ENCODE data around the gene LACTBL1.

LACTBL1 gene

DNA sequence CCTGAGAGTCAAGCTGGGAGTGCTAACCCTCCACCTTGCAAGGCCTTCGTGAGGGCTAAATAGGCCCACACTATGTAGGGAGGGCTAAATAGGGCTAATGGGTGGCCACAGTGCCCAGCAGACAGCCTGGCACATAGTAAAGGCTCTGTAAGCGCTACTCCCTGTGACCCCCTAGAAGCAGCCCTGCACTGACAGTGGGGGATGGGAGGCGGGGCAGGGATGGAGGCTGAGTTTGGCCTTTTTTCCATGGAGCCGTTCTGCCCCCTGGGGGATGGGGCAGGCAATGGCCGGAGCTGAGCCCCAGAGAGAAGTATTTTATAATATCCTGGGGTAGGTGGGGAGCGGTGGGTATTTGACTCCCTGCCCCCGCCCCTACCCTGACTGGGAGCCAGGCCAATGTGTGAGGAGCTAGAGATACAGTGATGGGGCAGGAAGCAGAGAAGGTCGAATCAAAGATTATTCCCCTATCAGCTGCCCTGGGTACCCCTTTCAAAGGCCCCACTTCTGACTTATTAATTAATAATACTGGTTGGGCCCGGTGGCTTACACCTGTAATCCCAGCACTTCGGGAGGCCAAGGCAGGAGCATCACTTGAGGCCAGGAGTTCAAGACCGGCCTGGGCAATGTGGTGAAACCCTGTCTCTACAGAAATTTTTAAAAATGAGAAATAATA is 42.3 kb downstream of the LACTBL1 start:
- H3K9me2 ChIP-seq (replicated peaks; ENCODE audit: insufficient read depth, low read length): no peaks in the 10 kb centered on the region
- no peaks in the 10 kb centered on the region for H3F3A ChIP-seq (ENCODE audit: insufficient read depth)
- no peaks in the 10 kb centered on the region for H3K79me2 ChIP-seq (ENCODE audit: insufficient read depth, low read length)
- no peak overlapping the region for H3K27ac ChIP-seq (ENCODE audit: low read depth, low read length)
- no peak overlapping the region for H3K4me2 ChIP-seq (ENCODE audit: low read depth, low read length, poor library complexity, severe bottlenecking)
- no peaks in the 10 kb centered on the region for H3K36me3 ChIP-seq (ENCODE audit: low read length)
- H3K4me3 ChIP-seq (ENCODE audit: insufficient read depth, low read length, poor library complexity, severe bottlenecking): no peak overlapping the region
- TF ChIP-seq, protein P1, sequence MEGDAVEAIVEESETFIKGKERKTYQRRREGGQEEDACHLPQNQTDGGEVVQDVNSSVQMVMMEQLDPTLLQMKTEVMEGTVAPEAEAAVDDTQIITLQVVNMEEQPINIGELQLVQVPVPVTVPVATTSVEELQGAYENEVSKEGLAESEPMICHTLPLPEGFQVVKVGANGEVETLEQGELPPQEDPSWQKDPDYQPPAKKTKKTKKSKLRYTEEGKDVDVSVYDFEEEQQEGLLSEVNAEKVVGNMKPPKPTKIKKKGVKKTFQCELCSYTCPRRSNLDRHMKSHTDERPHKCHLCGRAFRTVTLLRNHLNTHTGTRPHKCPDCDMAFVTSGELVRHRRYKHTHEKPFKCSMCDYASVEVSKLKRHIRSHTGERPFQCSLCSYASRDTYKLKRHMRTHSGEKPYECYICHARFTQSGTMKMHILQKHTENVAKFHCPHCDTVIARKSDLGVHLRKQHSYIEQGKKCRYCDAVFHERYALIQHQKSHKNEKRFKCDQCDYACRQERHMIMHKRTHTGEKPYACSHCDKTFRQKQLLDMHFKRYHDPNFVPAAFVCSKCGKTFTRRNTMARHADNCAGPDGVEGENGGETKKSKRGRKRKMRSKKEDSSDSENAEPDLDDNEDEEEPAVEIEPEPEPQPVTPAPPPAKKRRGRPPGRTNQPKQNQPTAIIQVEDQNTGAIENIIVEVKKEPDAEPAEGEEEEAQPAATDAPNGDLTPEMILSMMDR (IDR thresholded peaks at IDR 0.05; ENCODE audit: insufficient read depth, low read length, poor library complexity, severe bottlenecking): peak; percentile 61
- TF ChIP-seq EZH2phosphoT487 (conservative IDR thresholded peaks at IDR 0.05; ENCODE audit: low read length): no peak
- no peaks in the 10 kb centered on the region for H4K20me1 ChIP-seq (ENCODE audit: low read depth, low read length)
- H3K9ac ChIP-seq (ENCODE audit: low read length): no peak overlapping the region
- H2AFZ ChIP-seq (ENCODE audit: low read depth, low read length, severe bottlenecking): no peak overlapping the region
- no peaks in the 10 kb centered on the region for H3K27me3 ChIP-seq (ENCODE audit: low read length)
- no peaks in the 10 kb centered on the region for H3K9me3 ChIP-seq (ENCODE audit: insufficient read depth, low read length)

DNA sequence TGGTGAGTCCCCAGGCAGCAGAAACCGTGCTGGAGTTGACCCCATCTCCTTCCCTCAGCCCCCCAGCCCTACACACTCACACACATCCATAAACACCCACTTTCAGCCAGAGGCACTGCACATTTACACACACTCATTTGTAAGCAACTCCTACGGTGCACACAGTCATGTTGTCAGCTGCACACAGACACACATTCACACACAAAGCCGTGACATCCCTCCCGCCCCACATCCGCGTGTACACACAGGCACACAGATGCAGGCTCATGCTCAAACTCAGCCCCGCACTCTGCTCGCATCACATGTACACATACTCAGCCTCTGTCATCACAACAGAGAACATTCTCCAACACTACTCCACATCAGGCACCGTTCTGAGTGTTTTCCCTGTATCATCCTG is 47.6 kb downstream of the LACTBL1 start:
- TF ChIP-seq, protein P1 (IDR thresholded peaks at IDR 0.05; ENCODE audit: insufficient read depth, low read length, poor library complexity, severe bottlenecking): no peak
- no peak for TF ChIP-seq EZH2phosphoT487 (conservative IDR thresholded peaks at IDR 0.05; ENCODE audit: low read length)
- no peak overlapping the region for H3K27ac ChIP-seq (ENCODE audit: low read depth, low read length)
- H3F3A ChIP-seq (ENCODE audit: insufficient read depth): no peaks in the 10 kb centered on the region
- no peak overlapping the region for H3K4me3 ChIP-seq (ENCODE audit: insufficient read depth, low read length, poor library complexity, severe bottlenecking)
- H3K4me2 ChIP-seq (ENCODE audit: low read depth, low read length, poor library complexity, severe bottlenecking): no peak overlapping the region
- H2AFZ ChIP-seq (ENCODE audit: low read depth, low read length, severe bottlenecking): no peak overlapping the region
- H3K9me2 ChIP-seq (replicated peaks; ENCODE audit: insufficient read depth, low read length): no peaks in the 10 kb centered on the region
- no peaks in the 10 kb centered on the region for H3K79me2 ChIP-seq (ENCODE audit: insufficient read depth, low read length)
- no peaks in the 10 kb centered on the region for H3K27me3 ChIP-seq (ENCODE audit: low read length)
- no peaks in the 10 kb centered on the region for H3K36me3 ChIP-seq (ENCODE audit: low read length)
- no peaks in the 10 kb centered on the region for H3K9me3 ChIP-seq (ENCODE audit: insufficient read depth, low read length)
- H4K20me1 ChIP-seq (ENCODE audit: low read depth, low read length): no peaks in the 10 kb centered on the region
- H3K9ac ChIP-seq (ENCODE audit: low read length): no peak overlapping the region

DNA sequence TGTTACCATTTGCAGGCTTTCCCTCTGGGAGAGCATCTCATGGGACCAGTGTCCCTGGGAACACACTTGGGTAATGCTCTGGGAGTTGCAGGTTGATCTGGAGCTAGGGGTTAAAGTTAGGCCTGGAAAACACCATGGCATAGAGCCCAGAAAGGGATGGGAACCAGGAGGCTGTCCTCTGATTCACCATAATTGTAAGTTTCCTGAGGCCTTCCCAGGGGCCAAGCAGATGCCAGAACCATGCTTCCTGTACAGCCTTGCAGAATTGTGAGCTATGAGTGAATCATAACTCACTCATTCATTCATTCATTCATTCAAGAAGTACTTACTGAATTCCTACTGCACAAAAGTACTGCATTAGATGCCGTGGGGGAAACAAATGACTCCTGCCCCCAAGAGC is 50.0 kb downstream of the LACTBL1 start:
- Histone ChIP-seq H3K27ac (ENCODE audit: low read depth, low read length) (no peak overlapping the region), H3K36me3 (ENCODE audit: low read length) (no peaks in the 10 kb centered on the region), H3F3A (ENCODE audit: insufficient read depth) (no peaks in the 10 kb centered on the region), H3K4me2 (ENCODE audit: low read depth, low read length, poor library complexity, severe bottlenecking) (no peak overlapping the region), H3K9me2 (replicated peaks; ENCODE audit: insufficient read depth, low read length) (no peaks in the 10 kb centered on the region), H3K79me2 (ENCODE audit: insufficient read depth, low read length) (no peaks in the 10 kb centered on the region), H2AFZ (ENCODE audit: low read depth, low read length, severe bottlenecking) (no peak overlapping the region), H3K27me3 (ENCODE audit: low read length) (no peaks in the 10 kb centered on the region), H4K20me1 (ENCODE audit: low read depth, low read length) (no peaks in the 10 kb centered on the region), H3K4me3 (ENCODE audit: insufficient read depth, low read length, poor library complexity, severe bottlenecking) (no peak overlapping the region), H3K9ac (ENCODE audit: low read length) (no peak overlapping the region), H3K9me3 (ENCODE audit: insufficient read depth, low read length) (no peaks in the 10 kb centered on the region)
- TF ChIP-seq, protein P1 (IDR thresholded peaks at IDR 0.05; ENCODE audit: insufficient read depth, low read length, poor library complexity, severe bottlenecking): no peak
- no peak for TF ChIP-seq EZH2phosphoT487 (conservative IDR thresholded peaks at IDR 0.05; ENCODE audit: low read length)

Measured in SU-DHL-6 (cell line).